GM19395 (cell line): ENCODE results near the gene RTN4R.
"Not testable (repeated sequence)": the region's sequence is repeated elsewhere in the genome, so short reads cannot be mapped to it uniquely, and the experiment has no call there.

Experiments
- ATAC-seq: cut with Tn5 transposase; IDR thresholded peaks from one replicate; pipeline ENCODE4 v1.9.1; 2021; ENCODE audit warnings: mild to moderate bottlenecking, moderate library complexity; ENCODE audit not compliant: unreplicated experiment

RTN4R gene

GRCh38 chr22:20272700-20273099 is 4.6 kb upstream of the RTN4R start:
- no peak for ATAC-seq

- ATAC-seq = no peak
Measured at GRCh38 chr22:20272174-20272573, 4.1 kb upstream of the RTN4R start.

- no peak for ATAC-seq
Measured at GRCh38 chr22:20271114-20271994, 3.2 kb upstream of the RTN4R start.

- not testable (repeated sequence) for ATAC-seq
Measured at GRCh38 chr22:20270190-20271113, 2.3 kb upstream of the RTN4R start.

GRCh38 chr22:20269673-20270072 is 1.6 kb upstream of the RTN4R start:
- not testable (repeated sequence) for ATAC-seq

- not testable (repeated sequence) for ATAC-seq
Measured at GRCh38 chr22:20269201-20269600, 1.1 kb upstream of the RTN4R start.

GRCh38 chr22:20267441-20268278 is 458 bp downstream of the RTN4R start:
- ATAC-seq = no peak

GRCh38 chr22:20266667-20267440 is 1.3 kb downstream of the RTN4R start:
- not testable (repeated sequence) for ATAC-seq

GRCh38 chr22:20265772-20266666 is 2.1 kb downstream of the RTN4R start:
- not testable (repeated sequence) for ATAC-seq

GRCh38 chr22:20264614-20265452 is 3.3 kb downstream of the RTN4R start:
- ATAC-seq = no peak

GRCh38 chr22:20263404-20264281 is 4.5 kb downstream of the RTN4R start:
- not testable (repeated sequence) for ATAC-seq

GRCh38 chr22:20262582-20263147 is 5.5 kb downstream of the RTN4R start:
- ATAC-seq = no peak

- ATAC-seq = no peak
Measured at GRCh38 chr22:20261848-20262581, 6.1 kb downstream of the RTN4R start.

GRCh38 chr22:20260071-20260765 is 7.9 kb downstream of the RTN4R start:
- no peak for ATAC-seq

GRCh38 chr22:20259327-20259688 is 8.8 kb downstream of the RTN4R start:
- ATAC-seq = no peak
